Astrocyte of the spinal cord (primary cell): ENCODE measurements around the gene NELL2.
"Not testable (repeated sequence)": the region's sequence is repeated elsewhere in the genome, so short reads cannot be mapped to it uniquely, and the experiment has no call there.

ENCODE experiments used
- DNase-seq: peaks from one replicate; pipeline ENCODE4 v3.0.0; 2011; ENCODE audit warnings: low read depth, low spot score
- H3K4me3 ChIP-seq: 2 replicates; pipeline ENCODE4 v1.5.1; 2011; ENCODE audit warnings: low read depth, mild to moderate bottlenecking, low read length, moderate library complexity
- CTCF ChIP-seq: IDR thresholded peaks from 2 replicates; pipeline ENCODE4 v1.5.1; 2012; ENCODE audit warnings: low read depth, mild to moderate bottlenecking, low read length, inconsistent platforms
- in situ Hi-C: cut with HindIII; loops from 2 replicates; pipeline ENCODE4 v1.10.0; 2017; ENCODE audit warnings: low sequenced_read_pairs

NELL2 gene

GRCh38 chr12:44839785-44840184 lies 36.3 kb downstream of the NELL2 start:
- no peak for TF ChIP-seq CTCF
- in situ Hi-C loops = no loop called here

DNA sequence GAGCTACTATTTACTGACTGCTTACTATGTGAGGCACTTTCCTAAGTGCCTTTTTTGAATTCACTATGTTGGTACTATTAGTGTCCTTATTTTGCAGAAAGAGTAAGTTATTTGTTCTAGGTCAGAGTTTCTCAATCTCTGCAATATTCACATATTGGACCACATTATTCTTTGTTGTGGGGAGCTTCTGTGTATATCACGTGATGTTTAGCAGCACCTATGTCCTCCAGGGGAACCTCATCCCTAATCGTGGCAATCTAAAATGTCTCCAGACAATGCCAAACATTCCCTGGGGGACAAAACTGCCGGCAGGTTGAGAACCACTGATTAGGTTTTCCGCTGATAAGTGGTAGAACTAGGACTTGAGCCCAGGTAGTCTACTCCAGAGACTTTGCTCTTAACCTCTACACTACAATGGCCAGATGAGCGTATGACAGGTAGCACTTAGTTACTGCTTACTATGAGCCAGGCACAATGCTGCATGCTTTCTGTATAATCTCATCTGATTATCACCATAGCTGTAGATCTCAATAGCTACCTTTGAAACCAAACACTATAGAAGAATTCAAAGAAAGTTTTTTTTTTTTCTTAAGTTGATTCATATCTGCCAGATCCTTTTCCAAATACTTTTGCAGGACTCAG lies 38.9 kb downstream of the NELL2 start:
- no peak for DNase-seq
- no peak for TF ChIP-seq CTCF
- H3K4me3 ChIP-seq = no peak overlapping the region
- in situ Hi-C loops = no loop called here

More at GRCh38 chr12:44839785-44840184, 36.3 kb downstream of the NELL2 start:
- DNase-seq = no peak
- no peak overlapping the region for H3K4me3 ChIP-seq

DNA sequence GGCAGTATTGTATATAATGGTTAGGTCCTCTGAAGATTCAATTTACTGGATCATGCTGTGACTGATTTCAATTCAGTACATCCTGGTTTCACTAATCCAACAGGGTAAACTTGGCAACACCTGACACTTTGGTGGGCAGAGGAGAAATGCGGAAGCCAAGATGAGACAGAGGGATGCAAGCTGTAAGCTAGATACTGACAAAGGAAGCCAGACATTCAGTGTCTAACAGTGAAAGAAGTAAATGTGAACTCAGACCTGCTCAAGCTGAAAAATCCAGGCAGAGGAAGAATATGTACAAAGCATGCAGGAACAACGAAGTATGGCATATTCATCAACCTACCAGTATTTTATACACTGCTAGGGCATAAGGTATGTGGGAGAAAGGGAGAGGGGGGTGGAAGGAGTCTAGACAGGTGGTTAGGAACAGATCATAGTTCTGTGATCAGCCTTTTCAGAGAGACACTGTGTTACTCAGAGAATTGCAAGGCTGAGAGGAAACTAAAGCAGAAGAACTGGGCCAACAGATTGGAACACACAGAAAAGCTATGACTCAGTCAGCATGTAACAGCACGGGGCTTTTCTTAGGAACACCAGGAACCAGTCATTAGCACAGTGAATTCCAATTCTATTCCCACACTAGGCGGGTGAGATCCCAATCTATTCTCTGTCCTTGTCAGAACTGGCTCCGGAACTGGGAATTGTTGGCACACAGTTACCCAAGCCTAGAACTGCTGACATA lies 40.3 kb downstream of the NELL2 start:
- in situ Hi-C loops = no loop called here
- no peak for TF ChIP-seq CTCF
- DNase-seq = peak; percentile 1
- H3K4me3 ChIP-seq = no peak overlapping the region

GRCh38 chr12:44834996-44835395 lies 41.1 kb downstream of the NELL2 start:
- in situ Hi-C loops, H3K4me3 ChIP-seq, DNase-seq: not testable (repeated sequence)

GRCh38 chr12:44833561-44833960 lies 42.6 kb downstream of the NELL2 start:
- in situ Hi-C loops = no loop called here

GRCh38 chr12:44830566-44831055 lies 45.5 kb downstream of the NELL2 start:
- no peak for DNase-seq
- TF ChIP-seq CTCF = no peak
- in situ Hi-C loops = no loop called here
- no peak overlapping the region for H3K4me3 ChIP-seq

More at GRCh38 chr12:44833561-44833960, 42.6 kb downstream of the NELL2 start:
- TF ChIP-seq CTCF = no peak
- H3K4me3 ChIP-seq = no peak overlapping the region
- no peak for DNase-seq

DNA sequence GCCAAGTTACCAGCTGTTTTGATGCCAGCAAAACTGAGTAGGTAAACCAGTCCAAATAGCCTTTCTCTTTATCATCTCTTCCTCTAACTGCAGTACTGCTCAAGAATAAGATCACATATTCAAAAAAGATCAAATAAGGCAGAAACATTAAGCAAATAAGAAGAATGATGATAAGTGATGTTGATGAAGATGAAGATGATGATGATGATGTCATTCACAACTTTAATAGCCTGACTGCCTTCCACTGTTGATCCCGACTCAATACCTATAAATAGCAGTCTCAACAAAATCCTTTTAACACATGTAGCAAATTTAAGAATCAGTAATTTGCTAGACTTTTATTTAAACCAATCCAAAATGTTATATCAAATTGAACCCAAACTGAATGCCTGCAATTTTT lies 47.1 kb downstream of the NELL2 start:
- in situ Hi-C loops = no loop called here
- no peak for DNase-seq
- no peak for TF ChIP-seq CTCF
- no peak overlapping the region for H3K4me3 ChIP-seq
